CD1c-positive myeloid dendritic cell (primary cell): ENCODE measurements around the gene EFCAB7.
A peak's percentile ranks its signal among the peaks of the same experiment; 100 is the strongest.

Experiments
- DNase-seq: peaks from one replicate; pipeline ENCODE4 v3.0.0-alpha.2; 2016; ENCODE audit errors: extremely low spot score

The EFCAB7 gene

DNA sequence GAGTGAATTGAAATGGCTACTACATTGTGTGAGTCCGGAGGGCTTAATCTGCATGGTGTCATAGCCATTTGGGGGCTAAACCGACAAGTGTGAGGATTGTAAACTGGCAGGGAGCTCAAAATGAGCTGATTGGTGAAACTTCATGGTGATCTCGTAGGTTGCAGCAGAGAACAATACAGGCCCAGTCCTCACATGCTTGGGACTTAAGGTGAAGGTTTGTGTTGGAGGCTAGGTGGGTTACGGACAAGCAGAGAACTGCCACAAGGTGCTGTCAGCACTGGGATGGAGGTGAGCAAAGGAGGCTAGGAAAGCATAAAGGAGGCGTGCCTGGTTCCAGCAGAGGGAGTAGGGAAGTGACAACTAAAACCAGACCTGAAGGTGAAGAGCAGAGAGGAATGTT, 79.3 kb downstream of the EFCAB7 start:
- no peak for DNase-seq

DNA sequence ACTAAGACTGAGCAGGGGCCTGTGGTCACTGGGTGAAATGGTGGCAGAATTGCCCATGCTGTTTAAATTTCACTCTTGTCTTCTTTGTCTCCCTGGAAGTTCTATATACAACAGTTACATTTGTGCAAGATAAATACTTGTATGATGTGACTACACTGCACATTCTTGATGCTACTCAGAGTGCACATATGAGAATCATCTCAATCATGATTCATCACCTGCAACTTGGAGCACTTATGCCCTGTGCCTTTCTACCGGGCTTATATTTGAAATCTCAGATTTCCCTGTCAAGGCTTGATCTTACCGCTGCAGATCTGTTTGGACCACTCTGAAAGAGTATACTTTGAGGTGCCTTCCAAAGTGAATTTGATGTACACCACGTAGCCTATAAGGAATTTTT, 80.5 kb downstream of the EFCAB7 start:
- DNase-seq = no peak

DNA sequence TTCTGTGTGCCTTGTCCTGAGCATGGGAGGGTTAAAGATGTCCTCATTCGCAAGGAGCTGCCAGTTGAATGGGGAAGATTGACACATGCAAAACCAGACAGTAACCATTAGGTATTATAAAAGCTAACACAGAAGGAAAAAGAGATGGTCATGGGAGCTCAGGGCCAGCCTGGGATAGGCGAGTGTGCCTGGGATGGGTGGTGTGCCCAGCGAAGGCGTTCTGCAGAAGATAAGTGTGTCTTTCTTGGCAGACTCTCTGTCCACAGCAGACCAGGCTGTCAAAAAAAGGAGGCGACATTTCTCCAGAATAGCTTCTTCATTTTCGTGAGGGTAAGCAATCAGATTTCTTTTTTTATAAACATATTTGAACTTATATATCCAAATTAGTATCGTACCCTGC, 84.0 kb downstream of the EFCAB7 start:
- no peak for DNase-seq

DNA sequence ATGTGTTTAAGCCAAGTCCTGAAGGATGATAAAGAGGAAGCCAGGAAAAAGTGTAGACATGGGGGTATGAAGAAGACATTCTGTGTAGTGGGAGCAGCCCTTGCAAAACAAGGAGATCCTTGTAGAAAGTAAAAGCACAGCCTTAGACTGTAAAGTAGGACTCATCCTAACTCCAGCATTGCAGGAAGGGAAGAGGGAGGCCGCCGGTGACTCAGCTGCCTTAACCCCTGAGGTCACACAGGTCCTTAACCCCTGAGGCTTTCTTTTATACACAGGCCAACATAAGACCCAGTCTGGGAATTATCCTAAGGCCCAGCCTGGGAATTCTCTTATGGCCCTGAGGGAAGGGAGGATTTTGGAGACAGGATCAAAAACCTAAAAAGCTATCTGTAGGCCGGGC, 87.9 kb downstream of the EFCAB7 start:
- DNase-seq = no peak

DNA sequence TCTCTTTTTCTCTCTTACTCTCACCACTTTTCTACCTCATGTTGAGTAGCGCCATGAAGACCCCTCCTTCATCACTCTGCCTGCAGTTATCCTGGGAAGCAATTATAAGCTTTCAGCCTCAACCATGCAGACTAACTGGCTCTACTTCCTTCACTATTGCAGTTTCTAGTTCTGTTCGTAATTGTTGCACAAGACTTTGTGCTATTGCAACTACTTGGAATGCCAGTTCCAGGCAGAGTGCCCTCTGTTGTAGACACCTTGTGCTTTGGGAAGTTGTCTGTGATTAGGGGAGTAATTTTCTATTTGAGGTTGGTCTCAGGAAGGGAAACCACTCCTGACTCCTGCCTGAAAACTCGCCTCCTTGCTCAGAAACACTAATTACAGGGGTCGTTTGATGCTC, 89.2 kb downstream of the EFCAB7 start:
- DNase-seq = no peak

DNA sequence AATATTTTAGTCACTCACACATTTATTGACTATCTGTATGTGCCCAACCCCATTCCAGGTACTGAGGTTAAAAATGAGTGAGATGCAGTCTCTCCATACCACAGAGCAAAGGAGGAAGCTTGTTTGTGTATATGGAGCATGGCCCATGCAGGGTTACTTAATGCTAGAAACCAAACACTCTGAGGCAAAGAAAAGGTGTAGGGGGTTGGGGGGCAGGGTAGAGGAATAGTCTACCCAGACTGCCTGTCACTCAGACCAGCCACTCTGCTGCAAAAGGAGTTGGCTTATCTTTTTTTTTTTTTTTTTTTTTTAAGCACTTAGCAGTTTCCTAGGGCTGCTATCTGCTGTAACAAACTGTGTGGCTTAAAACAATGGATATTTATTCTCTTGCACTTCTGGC, 89.6 kb downstream of the EFCAB7 start:
- no peak for DNase-seq

DNA sequence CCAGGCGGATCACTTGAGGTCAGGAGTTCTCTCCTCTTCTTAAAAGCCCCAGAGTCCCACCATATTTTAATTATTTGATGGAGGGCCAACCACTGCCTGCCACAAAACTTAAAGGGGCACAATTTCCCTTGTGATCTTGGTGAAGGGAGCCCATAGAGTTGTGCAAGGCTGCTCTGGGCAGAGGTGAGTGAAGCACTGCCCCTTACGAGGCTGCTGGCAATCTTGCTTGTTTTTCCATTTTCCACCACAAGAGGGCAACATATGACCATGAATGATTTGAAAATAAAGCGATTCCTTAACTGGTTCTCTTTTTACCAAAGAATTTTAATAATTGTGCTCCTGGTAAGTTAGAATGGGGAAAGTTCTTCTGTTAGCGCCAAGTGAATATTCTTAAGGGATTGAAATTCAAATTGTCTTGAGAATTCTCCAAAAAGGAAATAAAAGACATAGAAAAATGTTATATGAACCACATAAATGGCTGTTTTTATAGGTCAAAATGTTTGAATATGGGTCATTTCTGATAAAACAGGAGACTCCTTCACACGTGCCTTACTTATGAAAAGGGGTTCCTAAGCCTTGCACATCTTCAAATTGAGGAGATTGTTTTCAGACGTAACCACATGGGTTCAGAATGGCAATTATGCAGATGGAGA, 92.6 kb downstream of the EFCAB7 start:
- DNase-seq = peak; percentile 87

DNA sequence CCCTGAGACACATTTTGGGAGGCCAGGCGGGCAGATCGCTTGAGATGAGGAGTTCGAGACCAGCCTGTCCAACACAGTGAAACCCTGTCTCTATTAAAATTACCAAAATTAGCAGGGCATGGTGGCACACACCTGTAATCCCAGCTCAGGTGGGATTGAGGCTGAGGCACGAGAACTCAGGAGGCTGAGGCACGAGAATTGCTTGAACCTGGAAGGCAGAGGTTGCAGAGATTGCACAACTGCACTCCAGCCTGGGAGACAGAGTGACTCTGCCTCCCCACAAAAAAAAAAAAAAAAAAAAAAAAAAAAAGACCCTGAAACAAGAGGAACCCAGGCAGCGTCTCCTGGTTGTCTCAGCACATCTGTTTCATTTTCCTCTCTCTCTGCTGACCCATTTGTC, 94.1 kb downstream of the EFCAB7 start:
- DNase-seq = no peak

DNA sequence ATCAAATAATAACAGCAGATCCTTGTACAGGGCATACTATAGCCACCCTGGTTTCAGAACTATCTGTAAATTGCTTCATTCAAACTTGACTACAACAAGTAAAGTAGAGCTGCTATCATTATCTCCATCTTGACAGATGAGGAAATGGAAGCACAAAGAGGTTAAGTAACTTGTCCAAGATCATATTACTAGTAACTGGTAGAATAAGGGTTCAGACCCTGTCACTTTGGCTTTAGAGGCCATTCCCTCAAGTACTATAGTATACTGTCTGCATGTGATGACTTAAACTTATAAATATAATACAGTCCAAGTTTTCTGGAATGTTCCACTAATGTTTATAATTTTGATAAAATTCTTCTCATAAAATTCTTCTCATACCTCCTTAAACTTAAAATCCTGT, 94.7 kb downstream of the EFCAB7 start:
- DNase-seq = no peak

DNA sequence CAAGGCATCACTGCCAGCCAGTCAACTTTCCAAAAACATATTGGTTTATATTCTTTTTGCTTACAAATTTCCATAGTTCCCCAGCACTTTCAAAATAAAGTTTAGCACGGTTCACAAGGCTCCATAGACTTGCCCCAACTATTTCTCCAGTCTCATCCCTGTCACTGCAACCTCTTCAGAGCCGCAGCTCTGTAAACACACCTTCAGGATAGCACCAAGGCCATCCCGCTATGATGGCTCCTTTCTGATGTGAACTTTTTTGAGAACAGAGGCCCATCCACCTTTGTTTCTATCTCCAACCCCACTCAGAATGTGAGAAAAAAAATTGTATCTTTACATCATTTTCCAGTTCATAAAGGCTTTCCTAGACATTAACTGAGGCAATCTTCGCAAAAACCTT, 96.2 kb downstream of the EFCAB7 start:
- no peak for DNase-seq

DNA sequence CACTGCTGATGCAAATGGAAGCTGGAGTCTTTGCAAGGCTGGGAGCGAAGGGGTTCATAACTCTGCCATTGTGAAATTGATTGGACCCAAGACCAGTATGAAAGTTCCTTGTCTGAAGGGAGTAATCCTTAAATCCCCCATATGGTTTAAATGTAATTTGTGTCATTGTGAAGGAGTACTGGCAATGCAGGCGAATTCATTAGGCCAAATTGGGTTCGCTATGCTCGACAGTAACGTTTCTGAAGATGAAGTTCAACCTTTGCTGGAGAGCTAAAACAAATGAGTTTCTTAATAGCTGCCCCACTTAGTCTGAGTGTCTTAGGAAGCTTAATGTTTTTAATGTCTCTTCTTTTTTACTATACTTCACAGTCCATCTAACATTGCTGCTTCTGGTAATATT, 97.3 kb downstream of the EFCAB7 start:
- DNase-seq = no peak

DNA sequence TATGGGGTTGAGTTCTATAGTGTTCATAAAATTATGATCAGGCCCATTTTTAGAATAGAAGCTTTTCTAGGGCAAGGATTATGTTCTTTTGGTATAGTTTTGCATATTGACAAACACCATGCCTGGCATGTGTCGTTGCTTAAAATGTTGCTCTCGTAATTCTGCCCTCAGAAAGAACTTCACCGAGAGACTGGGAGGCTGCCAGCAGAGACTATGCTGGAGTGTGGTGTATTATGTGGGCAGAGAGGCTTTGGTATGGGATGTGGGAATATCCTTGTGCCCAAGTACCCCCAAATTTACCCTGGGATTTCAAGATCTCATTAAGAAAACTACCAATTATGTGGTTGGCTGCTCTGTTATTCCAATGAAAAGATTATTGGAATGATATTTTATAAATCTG, 97.8 kb downstream of the EFCAB7 start:
- no peak for DNase-seq

DNA sequence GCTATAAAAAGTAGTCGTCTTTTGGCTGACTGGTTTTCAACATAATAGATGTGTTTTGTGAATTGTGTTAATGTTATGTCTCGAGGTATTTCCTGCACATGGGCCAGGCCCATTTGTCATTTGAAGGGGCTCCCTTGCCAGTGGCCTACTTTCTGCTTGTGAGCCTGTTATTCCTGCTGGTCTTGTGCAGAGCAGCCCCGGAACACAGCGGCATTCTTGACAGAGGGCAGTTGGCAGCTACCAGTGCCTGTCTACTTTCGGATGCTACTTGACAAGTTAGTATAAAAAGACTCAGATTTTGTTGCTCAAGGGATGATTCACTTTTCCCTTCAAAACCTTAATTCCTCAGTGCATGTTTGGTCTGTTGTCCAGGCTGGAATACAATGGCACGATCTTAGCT, 98.4 kb downstream of the EFCAB7 start:
- no peak for DNase-seq
